ENCODE data around the gene AS3MT.

DNA sequence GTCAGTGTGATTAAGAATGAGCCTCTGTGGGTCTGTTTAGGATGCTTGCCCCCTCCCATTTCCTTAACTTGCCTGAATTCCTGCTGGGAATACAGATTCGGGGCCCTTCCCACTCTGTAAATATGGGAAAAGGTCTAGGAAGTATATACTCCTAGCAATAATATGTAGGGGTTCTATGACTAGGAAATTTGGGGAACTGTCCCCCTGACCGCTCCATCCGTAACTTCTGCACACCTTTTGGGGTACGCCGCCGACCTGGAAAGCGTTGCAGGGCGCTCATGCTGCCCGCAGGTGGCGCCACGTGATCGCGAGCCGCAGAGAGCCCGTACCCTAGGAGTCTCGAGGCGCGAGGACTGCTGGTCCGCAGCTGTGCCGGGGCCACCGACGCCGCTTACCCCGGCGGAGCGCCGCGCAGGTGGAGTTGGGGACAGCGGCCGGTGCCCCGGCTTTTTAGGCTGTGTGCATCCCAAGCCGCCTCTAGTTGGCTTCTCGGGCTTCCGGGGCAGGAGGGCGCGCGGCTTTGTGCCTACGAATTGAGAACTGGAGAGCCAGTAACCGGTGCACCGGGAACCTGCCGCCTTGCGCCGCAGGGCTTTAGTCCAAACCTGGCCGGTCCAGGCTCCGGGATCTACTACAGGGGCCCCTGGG is 48.2 kb downstream of the AS3MT start:
- no peak for TF ChIP-seq ATF1 (CRISPR knock-in tag; IDR thresholded peaks at IDR 0.05)
- no peak for TF ChIP-seq KAT7 (CRISPR knock-in tag; IDR thresholded peaks at IDR 0.05; ENCODE audit: borderline replicate concordance)
- no peak for TF ChIP-seq NFYB (CRISPR knock-in tag; conservative IDR thresholded peaks at IDR 0.05; ENCODE audit: low read depth)
- TF ChIP-seq, protein P1, sequence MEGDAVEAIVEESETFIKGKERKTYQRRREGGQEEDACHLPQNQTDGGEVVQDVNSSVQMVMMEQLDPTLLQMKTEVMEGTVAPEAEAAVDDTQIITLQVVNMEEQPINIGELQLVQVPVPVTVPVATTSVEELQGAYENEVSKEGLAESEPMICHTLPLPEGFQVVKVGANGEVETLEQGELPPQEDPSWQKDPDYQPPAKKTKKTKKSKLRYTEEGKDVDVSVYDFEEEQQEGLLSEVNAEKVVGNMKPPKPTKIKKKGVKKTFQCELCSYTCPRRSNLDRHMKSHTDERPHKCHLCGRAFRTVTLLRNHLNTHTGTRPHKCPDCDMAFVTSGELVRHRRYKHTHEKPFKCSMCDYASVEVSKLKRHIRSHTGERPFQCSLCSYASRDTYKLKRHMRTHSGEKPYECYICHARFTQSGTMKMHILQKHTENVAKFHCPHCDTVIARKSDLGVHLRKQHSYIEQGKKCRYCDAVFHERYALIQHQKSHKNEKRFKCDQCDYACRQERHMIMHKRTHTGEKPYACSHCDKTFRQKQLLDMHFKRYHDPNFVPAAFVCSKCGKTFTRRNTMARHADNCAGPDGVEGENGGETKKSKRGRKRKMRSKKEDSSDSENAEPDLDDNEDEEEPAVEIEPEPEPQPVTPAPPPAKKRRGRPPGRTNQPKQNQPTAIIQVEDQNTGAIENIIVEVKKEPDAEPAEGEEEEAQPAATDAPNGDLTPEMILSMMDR (IDR thresholded peaks at IDR 0.05), result peak; percentile 97
- no peak for TF ChIP-seq ETV6 (CRISPR knock-in tag; IDR thresholded peaks at IDR 0.05)
- TF ChIP-seq, protein P2, sequence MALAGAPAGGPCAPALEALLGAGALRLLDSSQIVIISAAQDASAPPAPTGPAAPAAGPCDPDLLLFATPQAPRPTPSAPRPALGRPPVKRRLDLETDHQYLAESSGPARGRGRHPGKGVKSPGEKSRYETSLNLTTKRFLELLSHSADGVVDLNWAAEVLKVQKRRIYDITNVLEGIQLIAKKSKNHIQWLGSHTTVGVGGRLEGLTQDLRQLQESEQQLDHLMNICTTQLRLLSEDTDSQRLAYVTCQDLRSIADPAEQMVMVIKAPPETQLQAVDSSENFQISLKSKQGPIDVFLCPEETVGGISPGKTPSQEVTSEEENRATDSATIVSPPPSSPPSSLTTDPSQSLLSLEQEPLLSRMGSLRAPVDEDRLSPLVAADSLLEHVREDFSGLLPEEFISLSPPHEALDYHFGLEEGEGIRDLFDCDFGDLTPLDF (CRISPR knock-in tag; IDR thresholded peaks at IDR 0.05), result no peak
- TF ChIP-seq IRF2 (CRISPR knock-in tag; IDR thresholded peaks at IDR 0.05; ENCODE audit: borderline replicate concordance, low read depth), result no peak
- TF ChIP-seq ZNF232 (CRISPR knock-in tag; IDR thresholded peaks at IDR 0.05), result peak; percentile 26; the same call in 1 of the 2 replicates
- TF ChIP-seq USF2 (CRISPR knock-in tag; IDR thresholded peaks at IDR 0.05), result peak; percentile 37; the same call in 1 of the 2 replicates
- TF ChIP-seq TEAD4 (CRISPR knock-in tag; IDR thresholded peaks at IDR 0.05), result no peak
- TF ChIP-seq, protein P3, sequence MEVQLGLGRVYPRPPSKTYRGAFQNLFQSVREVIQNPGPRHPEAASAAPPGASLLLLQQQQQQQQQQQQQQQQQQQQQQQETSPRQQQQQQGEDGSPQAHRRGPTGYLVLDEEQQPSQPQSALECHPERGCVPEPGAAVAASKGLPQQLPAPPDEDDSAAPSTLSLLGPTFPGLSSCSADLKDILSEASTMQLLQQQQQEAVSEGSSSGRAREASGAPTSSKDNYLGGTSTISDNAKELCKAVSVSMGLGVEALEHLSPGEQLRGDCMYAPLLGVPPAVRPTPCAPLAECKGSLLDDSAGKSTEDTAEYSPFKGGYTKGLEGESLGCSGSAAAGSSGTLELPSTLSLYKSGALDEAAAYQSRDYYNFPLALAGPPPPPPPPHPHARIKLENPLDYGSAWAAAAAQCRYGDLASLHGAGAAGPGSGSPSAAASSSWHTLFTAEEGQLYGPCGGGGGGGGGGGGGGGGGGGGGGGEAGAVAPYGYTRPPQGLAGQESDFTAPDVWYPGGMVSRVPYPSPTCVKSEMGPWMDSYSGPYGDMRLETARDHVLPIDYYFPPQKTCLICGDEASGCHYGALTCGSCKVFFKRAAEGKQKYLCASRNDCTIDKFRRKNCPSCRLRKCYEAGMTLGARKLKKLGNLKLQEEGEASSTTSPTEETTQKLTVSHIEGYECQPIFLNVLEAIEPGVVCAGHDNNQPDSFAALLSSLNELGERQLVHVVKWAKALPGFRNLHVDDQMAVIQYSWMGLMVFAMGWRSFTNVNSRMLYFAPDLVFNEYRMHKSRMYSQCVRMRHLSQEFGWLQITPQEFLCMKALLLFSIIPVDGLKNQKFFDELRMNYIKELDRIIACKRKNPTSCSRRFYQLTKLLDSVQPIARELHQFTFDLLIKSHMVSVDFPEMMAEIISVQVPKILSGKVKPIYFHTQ (CRISPR knock-in tag; IDR thresholded peaks at IDR 0.05), result no peak
- TF ChIP-seq MAX (CRISPR knock-in tag; IDR thresholded peaks at IDR 0.05), result no peak

All from WTC11 (cell line).